Ovary (tissue), 9 donors: ENCODE results near the gene RNF11. TPM values are rescaled to one million over a fixed set of nuclear protein-coding genes. Genes with fewer than 3 reads are reported as not detected.

Experiments used
- DNase-seq, 5 donors: peaks; one replicate each; pipeline ENCODE4 v3.0.0-alpha.2; 2019 to 2020
- H3K27ac ChIP-seq, 2 donors: fragments of 200-600 bp; one replicate each; pipeline versions ENCODE4 v1.5.1 to v1.8.0; 2019 to 2022
- H3K27me3 ChIP-seq: fragments of 200-600 bp; one replicate; pipeline ENCODE4 v1.8.0; 2022
- H3K36me3 ChIP-seq: fragments of 200-600 bp; sonication (generic); one replicate; pipeline ENCODE4 v1.5.1; 2019
- H3K4me1 ChIP-seq: one replicate; pipeline ENCODE4 v1.8.1; 2013; ENCODE audit warnings: mild to moderate bottlenecking, moderate library complexity; ENCODE audit not compliant: insufficient read depth
- H3K4me3 ChIP-seq: fragments of 200-600 bp; sonication (generic); one replicate; pipeline ENCODE4 v1.5.1; 2017
- H3K9me3 ChIP-seq, 2 donors: fragments of 200-600 bp in 1 of 2; sonication (generic) in 1 of 2; one replicate each; pipeline versions ENCODE4 v1.5.1 to v1.8.1; 2013 to 2019; ENCODE audit warnings: mild to moderate bottlenecking in 1 of 2, moderate library complexity in 1 of 2
- EP300 ChIP-seq: sonication (generic); formaldehyde crosslinking; IDR thresholded peaks from one replicate; pipeline ENCODE4 v1.6.1; 2017; ENCODE audit warnings: antibody characterized with exemption
- POLR2A ChIP-seq: fragments of 450-650 bp; IDR thresholded peaks from one replicate; pipeline ENCODE4 v1.6.1; 2017; ENCODE audit warnings: antibody characterized with exemption, mild to moderate bottlenecking, moderate library complexity
- WGBS, 3 donors: extraction: QIAGEN DNeasy Blood & Tissue Kit in 1 of 3; methylation state at CpG; one replicate each; pipeline versions ENCODE4 v1.1.5 to v1.1.7; 2013 to 2017; 5-methylcytosine and 5-hydroxymethylcytosine counted together
- intact Hi-C, 4 donors: fragments of 100-400 bp; cut with DNase I; formaldehyde crosslinking; loops; one replicate each; pipeline versions ENCODE4 v1.11.0 to v1.15.1; 2022 to 2023
- polyA plus RNA-seq, 2 donors: library from polyadenylated mRNA; stranded (reverse); fragments of 200-250 nt in 1 of 2; fragments of 350-450 nt in 1 of 2; fragmentation: Illumina TruSeq in 1 of 2; extraction: RNeasy Lipid Tissue Mini Kit (QIAGEN cat#74804) in 1 of 2; gene quantifications; one replicate each; pipeline ENCODE4 v1.2.3, GENCODE V29; 2013 to 2014
- total RNA-seq, 7 donors: library from RNA; depleted of rRNA in 2 of 7; stranded (reverse); fragments of >200 nt in 2 of 7; fragmentation: NEBNext Ultra II Directional in 3 of 7; extraction: Animal tissue kit (Norgen Biotek cat#: 25700) in 3 of 7; gene quantifications; one replicate each; pipeline versions ENCODE4 v1.1.0 to v1.2.4, GENCODE V29; 2016 to 2023
- TF ChIP-seq, protein P1 (sequence below), 3 donors: fragments of 450-650 bp in 2 of 3; fragments of 200-600 bp in 1 of 3; IDR thresholded peaks; one replicate each; pipeline versions ENCODE4 v1.5.1 to v1.8.0; 2016 to 2022; ENCODE audit warnings: antibody characterized with exemption in 3 of 3, mild to moderate bottlenecking in 1 of 3
- donor health status: DM: no; HTN: no; CAD: no; lungs with moderate emphysema.
- donor health status: DM: no; HTN: no; CAD: no.
- donor health status: Bipolar disorder and iron deficiency.
- donor health status: DM: yes; HTN: yes; CAD: no.
- donor health status: DM: no; HTN: no; CAD: no.
- donor health status: DM: yes; HTN: yes; CAD: no.

The RNF11 gene
- total and polyA plus RNA-seq, 9 donors, result 108 to 209 (median 126) TPM

- Histone ChIP-seq H3K27ac (no peak overlapping the region), H3K4me3 (no peak overlapping the region), H3K4me1 (no peaks in the 10 kb centered on the region), H3K36me3 (no peaks in the 10 kb centered on the region), H3K9me3 (no peaks in the 10 kb centered on the region), H3K27me3 (no peaks in the 10 kb centered on the region)
- no peak for DNase-seq
- TF ChIP-seq, protein P1, sequence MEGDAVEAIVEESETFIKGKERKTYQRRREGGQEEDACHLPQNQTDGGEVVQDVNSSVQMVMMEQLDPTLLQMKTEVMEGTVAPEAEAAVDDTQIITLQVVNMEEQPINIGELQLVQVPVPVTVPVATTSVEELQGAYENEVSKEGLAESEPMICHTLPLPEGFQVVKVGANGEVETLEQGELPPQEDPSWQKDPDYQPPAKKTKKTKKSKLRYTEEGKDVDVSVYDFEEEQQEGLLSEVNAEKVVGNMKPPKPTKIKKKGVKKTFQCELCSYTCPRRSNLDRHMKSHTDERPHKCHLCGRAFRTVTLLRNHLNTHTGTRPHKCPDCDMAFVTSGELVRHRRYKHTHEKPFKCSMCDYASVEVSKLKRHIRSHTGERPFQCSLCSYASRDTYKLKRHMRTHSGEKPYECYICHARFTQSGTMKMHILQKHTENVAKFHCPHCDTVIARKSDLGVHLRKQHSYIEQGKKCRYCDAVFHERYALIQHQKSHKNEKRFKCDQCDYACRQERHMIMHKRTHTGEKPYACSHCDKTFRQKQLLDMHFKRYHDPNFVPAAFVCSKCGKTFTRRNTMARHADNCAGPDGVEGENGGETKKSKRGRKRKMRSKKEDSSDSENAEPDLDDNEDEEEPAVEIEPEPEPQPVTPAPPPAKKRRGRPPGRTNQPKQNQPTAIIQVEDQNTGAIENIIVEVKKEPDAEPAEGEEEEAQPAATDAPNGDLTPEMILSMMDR (IDR thresholded peaks at IDR 0.05), result no peak
- TF ChIP-seq POLR2A, result no peak
- no peak for TF ChIP-seq EP300
- intact Hi-C loops, result no loop called here
- 83 to 89% (median 87%) methylated on average over 5 of the region's 5 CpGs for WGBS, 3 donors
Measured at GRCh38 chr1:51313268-51313852, 77.3 kb downstream of the RNF11 start.

DNA sequence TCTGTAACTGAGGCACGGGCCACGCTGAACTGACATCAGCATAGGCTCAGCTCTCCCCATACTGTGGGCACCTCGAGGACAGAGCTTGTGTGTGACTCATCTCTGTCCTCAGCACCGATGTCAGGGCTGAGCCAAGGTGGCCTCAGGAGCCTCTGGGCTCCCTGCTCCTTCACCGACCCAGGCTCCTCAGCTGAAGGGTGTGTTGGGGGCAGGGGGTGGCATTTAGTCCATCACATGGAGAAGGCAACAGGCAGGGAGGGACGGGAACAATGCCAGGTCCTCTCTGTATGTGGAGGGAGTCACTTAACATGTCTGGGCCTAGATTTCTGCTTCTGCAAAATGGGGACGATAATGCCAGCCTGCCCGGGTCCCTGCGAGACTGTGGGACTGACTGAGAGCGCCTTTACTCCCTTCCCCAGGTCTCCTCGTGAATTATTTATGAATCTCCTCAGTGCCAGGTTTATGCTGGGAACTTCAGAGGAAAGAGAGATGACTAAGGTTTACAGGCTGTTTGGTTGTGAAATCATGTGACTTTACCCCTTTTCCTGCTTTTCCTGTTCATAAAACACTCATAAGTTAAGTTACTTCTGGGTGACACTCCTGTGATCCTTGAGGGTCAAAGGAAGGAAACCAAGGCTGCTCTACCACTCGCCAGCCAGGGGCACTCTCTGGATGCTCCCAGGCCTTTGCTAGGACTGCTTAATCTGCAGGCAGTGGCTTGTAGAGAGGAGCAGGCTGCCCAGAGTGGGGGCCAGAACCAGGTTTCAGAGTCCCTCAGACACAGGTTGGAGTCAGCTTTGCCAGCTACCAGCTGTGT, 78.1 kb downstream of the RNF11 start:
- intact Hi-C loops, result no loop called here
- no peaks in the 10 kb centered on the region for H3K36me3 ChIP-seq
- no peak overlapping the region for H3K27ac ChIP-seq
- H3K9me3 ChIP-seq, result no peaks in the 10 kb centered on the region
- WGBS, 3 donors, result 69 to 77% (median 69%) methylated on average over 12 of the region's 12 CpGs
- TF ChIP-seq EP300 (no peak), POLR2A (no peak)
- TF ChIP-seq, protein P1 (IDR thresholded peaks at IDR 0.05), result no peak
- H3K4me1 ChIP-seq, result no peaks in the 10 kb centered on the region
- DNase-seq, result no peak
- no peaks in the 10 kb centered on the region for H3K27me3 ChIP-seq
- H3K4me3 ChIP-seq, result no peak overlapping the region

GRCh38 chr1:51314974-51315373, 78.9 kb downstream of the RNF11 start:
- H3K27me3 ChIP-seq, result no peaks in the 10 kb centered on the region
- intact Hi-C loops, result no loop called here
- TF ChIP-seq, protein P1 (IDR thresholded peaks at IDR 0.05), result no peak
- no peaks in the 10 kb centered on the region for H3K36me3 ChIP-seq
- H3K4me3 ChIP-seq, result no peak overlapping the region
- H3K27ac ChIP-seq, result no peak overlapping the region
- no peak for DNase-seq
- 71 to 80% (median 73%) methylated on average over 3 of the region's 3 CpGs for WGBS, 3 donors
- no peaks in the 10 kb centered on the region for H3K9me3 ChIP-seq
- H3K4me1 ChIP-seq, result no peaks in the 10 kb centered on the region

- Histone ChIP-seq H3K4me3 (no peak overlapping the region), H3K4me1 (no peaks in the 10 kb centered on the region), H3K27ac (no peak overlapping the region), H3K9me3 (no peaks in the 10 kb centered on the region), H3K36me3 (no peaks in the 10 kb centered on the region), H3K27me3 (no peaks in the 10 kb centered on the region)
- TF ChIP-seq, protein P1 (IDR thresholded peaks at IDR 0.05), result no peak
- TF ChIP-seq POLR2A (no peak), EP300 (no peak)
- 82 to 89% (median 85%) methylated on average over 9 of the region's 9 CpGs for WGBS, 3 donors
- DNase-seq, result no peak
- intact Hi-C loops, result no loop called here
Measured at GRCh38 chr1:51316113-51316845, 80.2 kb downstream of the RNF11 start.
